Left lung (tissue), 10 donors: Measurements from ENCODE around the gene POGZ. TPM values are rescaled to one million over a fixed set of nuclear protein-coding genes. Genes with fewer than 3 reads are reported as not detected.
"Not testable (repeated sequence)": the region's sequence is repeated elsewhere in the genome, so short reads cannot be mapped to it uniquely, and the experiment has no call there.

Experiments used
- ATAC-seq: fragments of 200-7000 bp; cut with Tn5 transposase; one replicate; pipeline ENCODE4 v1.9.1; 2020; ENCODE audit warnings: moderate library complexity
- DNase-seq, 4 donors: peaks; one replicate each; pipeline ENCODE4 v3.0.0-alpha.2; 2013 to 2020
- H3K27ac ChIP-seq, 2 donors: fragments of 200-600 bp; sonication (generic) in 1 of 2; one replicate each; pipeline versions ENCODE4 v1.5.0 to v1.8.0; 2020 to 2021
- H3K27me3 ChIP-seq, 2 donors: fragments of 200-600 bp; sonication (generic) in 1 of 2; one replicate each; pipeline versions ENCODE4 v1.5.0 to v1.8.0; 2020 to 2021
- H3K36me3 ChIP-seq, 2 donors: fragments of 200-600 bp; sonication (generic) in 1 of 2; one replicate each; pipeline versions ENCODE4 v1.5.0 to v1.8.0; 2020 to 2021
- H3K4me1 ChIP-seq, 2 donors: fragments of 200-600 bp; one replicate each; pipeline ENCODE4 v1.8.0; 2021
- H3K4me3 ChIP-seq, 2 donors: fragments of 200-600 bp; sonication (generic) in 1 of 2; one replicate each; pipeline versions ENCODE4 v1.5.0 to v1.8.0; 2020 to 2021; ENCODE audit warnings: mild to moderate bottlenecking in 1 of 2
- H3K9me3 ChIP-seq, 2 donors: fragments of 200-600 bp; sonication (generic) in 1 of 2; one replicate each; pipeline versions ENCODE4 v1.5.0 to v1.8.0; 2020 to 2021
- CTCF ChIP-seq, 2 donors: fragments of 200-600 bp; sonication (generic) in 1 of 2; IDR thresholded peaks; one replicate each; pipeline versions ENCODE4 v1.5.0 to v1.8.0; 2021; ENCODE audit warnings: antibody characterized with exemption in 2 of 2
- intact Hi-C, 2 donors: fragments of 100-400 bp; cut with DNase I; formaldehyde crosslinking; loops; one replicate each; pipeline versions ENCODE4 v1.11.2 to v1.14.2; 2022
- polyA plus RNA-seq, 6 donors: library from polyadenylated mRNA; unstranded; fragments of 120-200 nt; gene quantifications; one replicate each; pipeline ENCODE4 v1.2.1, GENCODE V29; 2013; ENCODE audit not compliant: insufficient read length in 6 of 6
- total RNA-seq, 2 donors: library from RNA; stranded (reverse); fragmentation: NEBNext Ultra II Directional; extraction: Animal tissue kit (Norgen Biotek cat#: 25700); gene quantifications; one replicate each; pipeline ENCODE4 v1.2.1, GENCODE V29; 2021
- donor health status: DM: no; HTN: yes; CAD: no.
- donor health status: DM: no; HTN: no; CAD: no.

Gene POGZ
- total and polyA plus RNA-seq, 8 donors, result 65.6 to 160 (median 124) TPM

GRCh38 chr1:151402764-151403163, 56.5 kb downstream of the POGZ start:
- Histone ChIP-seq H3K4me3 (no peak overlapping the region), H3K4me1 (peaks cover 9 to 15% of the 10 kb centered on the region in 2 donors), H3K27ac (no peak overlapping the region), H3K36me3 (peaks cover 0 to 73% of the 10 kb centered on the region in 2 donors), H3K27me3 (no peaks in the 10 kb centered on the region), H3K9me3 (no peaks in the 10 kb centered on the region)
- intact Hi-C loops, result no loop called here
- DNase-seq, result no peak
- no peak for ATAC-seq
- no peak for TF ChIP-seq CTCF (IDR thresholded peaks at IDR 0.05)

GRCh38 chr1:151401860-151402259, 57.4 kb downstream of the POGZ start:
- no peaks in the 10 kb centered on the region for H3K27me3 ChIP-seq
- intact Hi-C loops, result no loop called here
- peak overlapping the region in 1 of 2 donors; percentile 1 for H3K27ac ChIP-seq
- no peaks in the 10 kb centered on the region for H3K9me3 ChIP-seq
- DNase-seq (no peak), ATAC-seq (no peak)
- no peak for TF ChIP-seq CTCF (IDR thresholded peaks at IDR 0.05)
- H3K4me3 ChIP-seq, result no peak overlapping the region
- peaks cover 9 to 15% of the 10 kb centered on the region in 2 donors for H3K4me1 ChIP-seq
- peaks cover 0 to 64% of the 10 kb centered on the region in 2 donors for H3K36me3 ChIP-seq

GRCh38 chr1:151401125-151401788, 58.0 kb downstream of the POGZ start:
- Histone ChIP-seq H3K4me1 (peaks cover 9 to 15% of the 10 kb centered on the region in 2 donors), H3K36me3 (peaks cover 0 to 58% of the 10 kb centered on the region in 2 donors), H3K27me3 (no peaks in the 10 kb centered on the region), H3K9me3 (no peaks in the 10 kb centered on the region), H3K4me3 (peak overlapping the region in 1 of 2 donors; percentile 98), H3K27ac (no peak overlapping the region)
- no peak for TF ChIP-seq CTCF (IDR thresholded peaks at IDR 0.05)
- ATAC-seq (no peak), DNase-seq (no peak)
- intact Hi-C loops, result no loop called here

- TF ChIP-seq CTCF (IDR thresholded peaks at IDR 0.05), result no peak
- H3K4me3 ChIP-seq, result peak within 1 kb of the TSS; percentile 66 to 98
- peaks cover 0 to 41% of the 10 kb centered on the region in 2 donors for H3K36me3 ChIP-seq
- H3K4me1 ChIP-seq, result peaks cover 9 to 15% of the 10 kb centered on the region in 2 donors
- intact Hi-C loops, result no loop called here
- H3K27me3 ChIP-seq, result no peaks in the 10 kb centered on the region
- peak; percentile 95 for ATAC-seq
- H3K9me3 ChIP-seq, result no peaks in the 10 kb centered on the region
- peak within 1 kb of the TSS; percentile 90 to 93 for H3K27ac ChIP-seq
- peak; percentile 77 to 96 (median 90) for DNase-seq
These were observed 59.7 kb downstream of the POGZ start, which contains the start of gene PSMB4 for GRCh38 chr1:151399324-151400171. Gene PSMB4 (plus strand): TSS chr1:151399573. CDS start chr1:151399588, 15 bp downstream.

GRCh38 chr1:151396265-151396664, 63.0 kb downstream of the POGZ start:
- DNase-seq, H3K9me3 ChIP-seq, ATAC-seq, H3K36me3 ChIP-seq, H3K27ac ChIP-seq, intact Hi-C loops, H3K4me3 ChIP-seq, H3K27me3 ChIP-seq: not testable (repeated sequence)
- H3K4me1 ChIP-seq, result peaks cover 9 to 14% of the 10 kb centered on the region in 2 donors
